ENCODE results near the gene LAS1L. TPM values are rescaled to one million over a fixed set of nuclear protein-coding genes. Genes with fewer than 3 reads are reported as not detected.
A peak's percentile ranks its signal among the peaks of the same experiment; 100 is the strongest.
"Not testable (repeated sequence)": the region's sequence is repeated elsewhere in the genome, so short reads cannot be mapped to it uniquely, and the experiment has no call there.

LAS1L gene
- total and polyA plus RNA-seq, 2 donors (not counting 3 experiments of a cell fraction or from before 2014, with no cell fraction given) = 22.9 to 34.2 TPM

DNA sequence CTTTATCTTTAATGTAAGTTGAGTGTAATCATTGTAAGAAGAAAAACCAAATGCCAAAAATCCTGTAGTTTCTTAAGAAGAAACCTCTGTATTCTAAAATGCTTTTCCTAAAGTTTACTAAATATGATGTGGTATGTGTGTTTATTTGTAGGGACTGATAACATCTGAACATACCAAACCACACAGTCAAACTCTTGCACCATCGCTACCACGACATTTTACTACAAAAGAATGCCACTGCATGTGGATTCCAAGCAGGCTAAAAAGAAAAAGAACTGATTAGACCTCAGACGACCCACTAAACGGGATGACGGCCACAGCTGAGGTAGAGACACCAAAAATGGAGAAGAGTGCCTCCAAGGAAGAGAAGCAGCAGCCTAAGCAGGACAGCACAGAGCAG, 46.1 kb downstream of the LAS1L start:
- TF ChIP-seq POLR2A (IDR thresholded peaks at IDR 0.05; ENCODE audit: low read depth, low read length) = no peak
- no peak for TF ChIP-seq EZH2 (IDR thresholded peaks at IDR 0.05; ENCODE audit: borderline replicate concordance, low read depth, low read length, severe bottlenecking)
- no peak for TF ChIP-seq POLR2AphosphoS5 (IDR thresholded peaks at IDR 0.05; ENCODE audit: insufficient read depth, low read depth, low read length)
- TF ChIP-seq, protein P1, sequence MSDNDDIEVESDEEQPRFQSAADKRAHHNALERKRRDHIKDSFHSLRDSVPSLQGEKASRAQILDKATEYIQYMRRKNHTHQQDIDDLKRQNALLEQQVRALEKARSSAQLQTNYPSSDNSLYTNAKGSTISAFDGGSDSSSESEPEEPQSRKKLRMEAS (IDR thresholded peaks at IDR 0.05; ENCODE audit: insufficient read depth, insufficient read length) = no peak
- no peak for DNase-seq (ENCODE audit: low read depth, low spot score)
- H3K4me3 ChIP-seq (replicated peaks in 1 of 3; ENCODE audit: insufficient read depth in 1 of 3, low read depth in 1 of 3, low read length in 3 of 3) = no peak overlapping the region
- no peak overlapping the region for H3K4me2 ChIP-seq (ENCODE audit: insufficient read depth, low read length)
- no peaks in the 10 kb centered on the region for H3K9me3 ChIP-seq (replicated peaks; ENCODE audit: control insufficient read depth, insufficient read depth, low read length)
- H3K36me3 ChIP-seq (ENCODE audit: control insufficient read depth in 2 of 2, extremely low read depth in 1 of 2, insufficient read depth in 2 of 2, low read length in 2 of 2) = no peaks in the 10 kb centered on the region
- H3K27ac ChIP-seq (ENCODE audit: insufficient read depth, low read depth, low read length) = no peak overlapping the region
- no TSS peak for BruUV-seq (replicated peaks)
- H3K27me3 ChIP-seq (ENCODE audit: control insufficient read depth in 2 of 2, insufficient read depth in 2 of 2, low read length in 2 of 2) = no peaks in the 10 kb centered on the region
- ChIA-PET CTCF (no interaction called here), POLR2A (no interaction called here)
- no peaks in the 10 kb centered on the region for H3K9me1 ChIP-seq (replicated peaks; ENCODE audit: control insufficient read depth, extremely low read depth, insufficient read depth, low read length)
- dilution Hi-C loops (cut with MboI; ENCODE audit: extremely low pct_ligation_motif_present, low sequenced_read_pairs) = no loop called here
- H3K79me2 ChIP-seq (ENCODE audit: control insufficient read depth, insufficient read depth, low read length) = no peaks in the 10 kb centered on the region
- intact Hi-C loops (cut with micrococcal nuclease) = no loop called here
- no peaks in the 10 kb centered on the region for H4K20me1 ChIP-seq (replicated peaks; ENCODE audit: control insufficient read depth, extremely low read depth, insufficient read depth, low read length)
- no peak overlapping the region for H2AFZ ChIP-seq (ENCODE audit: low read depth, low read length)
- no peak overlapping the region for H3K9ac ChIP-seq (replicated peaks; ENCODE audit: extremely low read depth, insufficient read depth, low read length)
- FAIRE-seq = no peak
- H3K4me1 ChIP-seq (ENCODE audit: control insufficient read depth, extremely low read depth, insufficient read depth, low read length) = no peaks in the 10 kb centered on the region

DNA sequence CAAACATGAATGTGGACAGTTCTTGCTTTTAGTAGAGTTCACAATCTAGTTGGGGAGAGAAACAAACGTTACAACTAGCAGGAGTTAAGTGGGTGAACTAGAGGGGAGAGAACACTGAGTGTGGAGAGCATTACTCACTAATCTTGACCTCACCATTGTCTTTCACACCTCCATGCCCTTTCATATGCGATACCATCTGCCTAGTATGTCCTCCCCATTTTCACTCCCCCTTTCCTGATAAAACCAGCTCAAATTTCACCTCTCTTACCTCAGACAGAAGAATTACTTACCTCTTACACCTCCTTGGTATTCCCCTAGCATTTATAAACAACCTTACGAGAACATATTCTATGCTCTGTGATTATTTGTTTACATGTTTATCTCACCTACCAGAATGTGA, 53.6 kb downstream of the LAS1L start:
- CTCF ChIA-PET = no interaction called here
- dilution Hi-C loops (cut with MboI; ENCODE audit: extremely low pct_ligation_motif_present, low sequenced_read_pairs) = no loop called here
- no peak for FAIRE-seq

DNA sequence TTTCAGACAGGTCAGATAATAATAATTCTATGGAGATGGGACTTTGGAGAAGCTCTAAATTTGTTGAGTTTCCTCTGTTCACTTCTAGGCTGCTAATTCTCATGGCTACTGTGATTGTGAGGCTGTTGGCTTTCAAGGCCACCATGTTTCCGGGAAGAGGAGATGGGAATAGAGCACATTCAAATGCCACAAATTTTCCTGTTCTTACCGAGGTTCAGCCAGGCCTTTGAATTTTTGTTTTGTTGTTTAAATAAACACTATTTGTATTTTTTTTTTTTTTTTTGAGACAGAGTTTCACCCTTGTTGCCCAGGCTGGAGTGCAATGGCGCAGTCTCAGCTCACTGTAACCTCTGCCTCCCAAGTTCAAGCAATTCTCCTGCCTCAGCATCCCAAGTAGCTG, 55.5 kb downstream of the LAS1L start:
- dilution Hi-C loops (cut with MboI; ENCODE audit: extremely low pct_ligation_motif_present, low sequenced_read_pairs); H3K27ac ChIP-seq (ENCODE audit: insufficient read depth, low read depth, low read length); H3K9ac ChIP-seq (replicated peaks; ENCODE audit: extremely low read depth, insufficient read depth, low read length); H3K4me3 ChIP-seq (replicated peaks in 1 of 3; ENCODE audit: insufficient read depth in 1 of 3, low read depth in 1 of 3, low read length in 3 of 3); H3K4me1 ChIP-seq (ENCODE audit: control insufficient read depth, extremely low read depth, insufficient read depth, low read length); H3K9me3 ChIP-seq (replicated peaks; ENCODE audit: control insufficient read depth, insufficient read depth, low read length); POLR2A ChIA-PET; DNase-seq (ENCODE audit: low read depth, low spot score); H3K36me3 ChIP-seq (ENCODE audit: control insufficient read depth in 2 of 2, extremely low read depth in 1 of 2, insufficient read depth in 2 of 2, low read length in 2 of 2); H2AFZ ChIP-seq (ENCODE audit: low read depth, low read length); H3K27me3 ChIP-seq (ENCODE audit: control insufficient read depth in 2 of 2, insufficient read depth in 2 of 2, low read length in 2 of 2); H3K4me2 ChIP-seq (ENCODE audit: insufficient read depth, low read length); BruUV-seq (replicated peaks); H3K79me2 ChIP-seq (ENCODE audit: control insufficient read depth, insufficient read depth, low read length); intact Hi-C loops (cut with micrococcal nuclease); H3K9me1 ChIP-seq (replicated peaks; ENCODE audit: control insufficient read depth, extremely low read depth, insufficient read depth, low read length); H4K20me1 ChIP-seq (replicated peaks; ENCODE audit: control insufficient read depth, extremely low read depth, insufficient read depth, low read length): not testable (repeated sequence)
- CTCF ChIA-PET = interaction anchor here (1.0 kb wide), 1 partner anchor 50 kb away, joined by 3 read pairs; no protein-coding TSS in a partner anchor
- FAIRE-seq = peak; percentile 49

More for the DNA sequence above, 53.6 kb downstream of the LAS1L start:
- H3K4me1 ChIP-seq (ENCODE audit: control insufficient read depth, extremely low read depth, insufficient read depth, low read length) = no peaks in the 10 kb centered on the region
- TF ChIP-seq POLR2A (IDR thresholded peaks at IDR 0.05; ENCODE audit: low read depth, low read length) (no peak), POLR2AphosphoS5 (IDR thresholded peaks at IDR 0.05; ENCODE audit: insufficient read depth, low read depth, low read length) (no peak), JUN (IDR thresholded peaks at IDR 0.05; ENCODE audit: borderline replicate concordance, insufficient read depth, insufficient read length, low read depth) (no peak)
- H4K20me1 ChIP-seq (replicated peaks; ENCODE audit: control insufficient read depth, extremely low read depth, insufficient read depth, low read length) = no peaks in the 10 kb centered on the region
- no peak overlapping the region for H3K4me2 ChIP-seq (ENCODE audit: insufficient read depth, low read length)
- H3K27ac ChIP-seq (ENCODE audit: insufficient read depth, low read depth, low read length) = no peak overlapping the region
- intact Hi-C loops (cut with micrococcal nuclease) = no loop called here
- POLR2A ChIA-PET = no interaction called here
- no TSS peak for BruUV-seq (replicated peaks)
- H3K79me2 ChIP-seq (ENCODE audit: control insufficient read depth, insufficient read depth, low read length) = no peaks in the 10 kb centered on the region
- no peaks in the 10 kb centered on the region for H3K9me1 ChIP-seq (replicated peaks; ENCODE audit: control insufficient read depth, extremely low read depth, insufficient read depth, low read length)
- no peak overlapping the region for H3K9ac ChIP-seq (replicated peaks; ENCODE audit: extremely low read depth, insufficient read depth, low read length)
- no peak for DNase-seq (ENCODE audit: low read depth, low spot score)
- no peak overlapping the region for H2AFZ ChIP-seq (ENCODE audit: low read depth, low read length)
- no peaks in the 10 kb centered on the region for H3K36me3 ChIP-seq (ENCODE audit: control insufficient read depth in 2 of 2, extremely low read depth in 1 of 2, insufficient read depth in 2 of 2, low read length in 2 of 2)
- no peaks in the 10 kb centered on the region for H3K9me3 ChIP-seq (replicated peaks; ENCODE audit: control insufficient read depth, insufficient read depth, low read length)
- H3K27me3 ChIP-seq (ENCODE audit: control insufficient read depth in 2 of 2, insufficient read depth in 2 of 2, low read length in 2 of 2) = no peaks in the 10 kb centered on the region
- no peak overlapping the region for H3K4me3 ChIP-seq (replicated peaks in 1 of 3; ENCODE audit: insufficient read depth in 1 of 3, low read depth in 1 of 3, low read length in 3 of 3)

Measured in endothelial cell of umbilical vein (primary cell).